ENCODE measurements around the gene GGA1.

Gene GGA1

GRCh38 chr22:37608477-37609239 is at the start of gene GGA1:
GGA1 (plus strand) TSS chr22:37608834; CDS start chr22:37608861, 27 bp downstream.
- Histone ChIP-seq H3K27me3 (replicated peaks) (no peaks in the 10 kb centered on the region), H3K36me3 (replicated peaks) (no peaks in the 10 kb centered on the region), H3K4me3 (ENCODE audit: low read depth, low read length) (peak within 1 kb of the TSS; percentile 85), H3K27ac (peak within 1 kb of the TSS; percentile 96)
- no peak for TF ChIP-seq CTCF (IDR thresholded peaks at IDR 0.05; ENCODE audit: low read depth, low read length, missing control alignments)
- peak; percentile 95 for DNase-seq
- in situ Hi-C loops (cut with HindIII; ENCODE audit: low pct_ligation_motif_present, low sequenced_read_pairs) = no loop called here

- no peak for TF ChIP-seq CTCF (IDR thresholded peaks at IDR 0.05; ENCODE audit: low read depth, low read length, missing control alignments)
- Histone ChIP-seq H3K27ac (no peak overlapping the region), H3K4me3 (ENCODE audit: low read depth, low read length) (peak overlapping the region; percentile 38), H3K27me3 (replicated peaks) (no peaks in the 10 kb centered on the region), H3K36me3 (replicated peaks) (peaks cover 7% of the 10 kb centered on the region)
- no peak for DNase-seq
- in situ Hi-C loops (cut with HindIII; ENCODE audit: low pct_ligation_motif_present, low sequenced_read_pairs) = no loop called here
These were observed 49.1 kb upstream of the GGA1 start for GRCh38 chr22:37559521-37559900.

GRCh38 chr22:37559901-37560607 is 48.6 kb upstream of the GGA1 start, which contains the start of gene CDC42EP1:
CDC42EP1 (plus strand) TSS chr22:37560480; CDS start chr22:37566350, 5,870 bp downstream.
- TF ChIP-seq CTCF (IDR thresholded peaks at IDR 0.05; ENCODE audit: low read depth, low read length, missing control alignments) = no peak
- no peaks in the 10 kb centered on the region for H3K27me3 ChIP-seq (replicated peaks)
- peak within 1 kb of the TSS; percentile 96 for H3K27ac ChIP-seq
- DNase-seq = no peak
- peaks cover 10% of the 10 kb centered on the region for H3K36me3 ChIP-seq (replicated peaks)
- peak within 1 kb of the TSS; percentile 82 for H3K4me3 ChIP-seq (ENCODE audit: low read depth, low read length)
- in situ Hi-C loops (cut with HindIII; ENCODE audit: low pct_ligation_motif_present, low sequenced_read_pairs) = no loop called here

- no peak for TF ChIP-seq CTCF (IDR thresholded peaks at IDR 0.05; ENCODE audit: low read depth, low read length, missing control alignments)
- peak overlapping the region; percentile 82 for H3K4me3 ChIP-seq (ENCODE audit: low read depth, low read length)
- in situ Hi-C loops (cut with HindIII; ENCODE audit: low pct_ligation_motif_present, low sequenced_read_pairs) = no loop called here
- peaks cover 11% of the 10 kb centered on the region for H3K36me3 ChIP-seq (replicated peaks)
- no peaks in the 10 kb centered on the region for H3K27me3 ChIP-seq (replicated peaks)
- no peak for DNase-seq
- H3K27ac ChIP-seq = peak overlapping the region; percentile 96
These were observed 47.9 kb upstream of the GGA1 start for GRCh38 chr22:37560608-37561211.

GRCh38 chr22:37561212-37562048 is 47.2 kb upstream of the GGA1 start:
- Histone ChIP-seq H3K27ac (peak overlapping the region; percentile 96), H3K36me3 (replicated peaks) (peaks cover 18% of the 10 kb centered on the region), H3K27me3 (replicated peaks) (no peaks in the 10 kb centered on the region), H3K4me3 (ENCODE audit: low read depth, low read length) (peak overlapping the region; percentile 82)
- peak; percentile 87 for DNase-seq
- in situ Hi-C loops (cut with HindIII; ENCODE audit: low pct_ligation_motif_present, low sequenced_read_pairs) = no loop called here
- TF ChIP-seq CTCF (IDR thresholded peaks at IDR 0.05; ENCODE audit: low read depth, low read length, missing control alignments) = peak; percentile 93
